Body of pancreas (tissue), 4 donors: ENCODE results near the gene USP54.

Experiments used
- CTCF ChIP-seq, 7 experiments: fragments of 450-650 bp in 4 of 7; fragments of 200-600 bp in 3 of 7; sonication (generic) in 3 of 7; IDR thresholded peaks; one replicate each; pipeline ENCODE4 v1.5.1; 2016 to 2019; ENCODE audit warnings: antibody characterized with exemption in 7 of 7
- POLR2A ChIP-seq, 3 donors: fragments of 450-650 bp; IDR thresholded peaks; one replicate each; pipeline ENCODE4 v1.6.1; 2016; ENCODE audit warnings: antibody characterized with exemption in 3 of 3, mild to moderate bottlenecking in 2 of 3

- TF ChIP-seq CTCF (IDR thresholded peaks at IDR 0.05) (no peak), POLR2A (IDR thresholded peaks at IDR 0.05) (no peak)
Observed at GRCh38 chr10:73625004-73625883, 34.1 kb upstream of the USP54 start.
